HAP-1 (cell line): ENCODE measurements around the gene ZNF385B.

Source experiments
- DNase-seq, 2 experiments: peaks; one replicate each; pipeline ENCODE4 v3.0.0-alpha.2; 2016 to 2020; ENCODE audit warnings: low spot score in 2 of 2
- H3K27me3 ChIP-seq: fragments of 250-450 bp; sonication (Bioruptor Pico); 2 replicates; pipeline ENCODE4 v1.5.1; 2020; ENCODE audit warnings: low read depth, mild to moderate bottlenecking, moderate library complexity
- H3K36me3 ChIP-seq: fragments of 250-450 bp; sonication (Bioruptor Pico); replicated peaks from 2 replicates; pipeline ENCODE4 v1.5.1; 2020; ENCODE audit warnings: mild to moderate bottlenecking
- H3K4me1 ChIP-seq: fragments of 250-450 bp; sonication (Bioruptor Pico); 2 replicates; pipeline ENCODE4 v1.5.1; 2020; ENCODE audit warnings: mild to moderate bottlenecking
- H3K4me3 ChIP-seq: fragments of 250-450 bp; sonication (Bioruptor Pico); 2 replicates; pipeline ENCODE4 v1.5.1; 2020; ENCODE audit warnings: mild to moderate bottlenecking, moderate library complexity
- H3K9me3 ChIP-seq: fragments of 250-450 bp; sonication (Bioruptor Pico); 2 replicates; pipeline ENCODE4 v1.5.1; 2020; ENCODE audit warnings: mild to moderate bottlenecking, moderate library complexity
- in situ Hi-C: fragments of 300-500 bp; cut with MboI; formaldehyde crosslinking; loops from 3 replicates; pipeline ENCODE4 v1.14.3; 2020; ENCODE audit warnings: low sequenced_read_pairs, inconsistent platforms, mixed read lengths

Gene ZNF385B

DNA sequence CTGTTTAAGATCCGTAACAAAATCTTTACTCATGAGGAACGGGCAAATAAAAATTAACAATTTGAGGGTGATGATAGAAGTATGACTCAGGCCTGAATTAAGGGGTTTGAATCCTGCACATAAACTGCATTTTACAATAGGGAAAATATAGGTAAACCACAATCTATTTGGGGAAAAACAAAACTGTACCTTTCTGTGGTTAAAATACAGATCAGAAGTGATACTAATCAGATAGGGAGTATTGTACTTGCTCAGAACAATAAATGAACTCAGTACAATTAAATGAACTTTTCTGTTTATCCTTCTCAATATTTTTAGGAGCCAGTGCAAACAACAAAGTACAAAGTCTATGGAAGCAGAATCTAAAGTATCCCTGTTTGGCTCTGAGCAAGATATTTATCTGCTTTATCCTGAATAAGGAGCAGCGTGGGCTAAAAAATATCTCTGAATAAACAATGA, 287.3 kb downstream of the ZNF385B start:
- no peaks in the 10 kb centered on the region for H3K36me3 ChIP-seq
- H3K4me1 ChIP-seq = peaks cover 19% of the 10 kb centered on the region
- DNase-seq = no peak
- H3K4me3 ChIP-seq = no peak overlapping the region
- no peaks in the 10 kb centered on the region for H3K9me3 ChIP-seq
- in situ Hi-C loops = no loop called here
- no peaks in the 10 kb centered on the region for H3K27me3 ChIP-seq

DNA sequence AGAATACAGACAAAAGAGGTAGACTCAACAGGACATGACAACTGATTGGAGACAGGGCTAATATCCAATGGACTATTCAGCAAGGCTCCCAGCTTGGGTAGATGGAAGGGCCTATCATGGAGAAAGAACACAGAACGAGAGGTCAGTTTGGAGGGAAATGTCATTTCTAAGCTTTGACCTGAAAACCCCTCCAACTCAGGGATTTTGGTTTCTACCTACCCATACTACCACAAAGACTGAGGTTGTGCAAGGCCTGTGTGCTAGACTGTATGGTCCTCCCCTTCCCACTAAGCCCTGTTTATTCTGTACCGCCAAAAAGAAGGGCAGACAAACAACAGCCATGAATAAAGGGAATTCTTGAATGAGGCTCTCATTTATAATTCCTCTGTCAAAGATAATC, 288.9 kb downstream of the ZNF385B start:
- Histone ChIP-seq H3K4me1 (peaks cover 25% of the 10 kb centered on the region), H3K36me3 (no peaks in the 10 kb centered on the region), H3K9me3 (no peaks in the 10 kb centered on the region), H3K27me3 (no peaks in the 10 kb centered on the region), H3K4me3 (no peak overlapping the region)
- in situ Hi-C loops = no loop called here
- DNase-seq = no peak

DNA sequence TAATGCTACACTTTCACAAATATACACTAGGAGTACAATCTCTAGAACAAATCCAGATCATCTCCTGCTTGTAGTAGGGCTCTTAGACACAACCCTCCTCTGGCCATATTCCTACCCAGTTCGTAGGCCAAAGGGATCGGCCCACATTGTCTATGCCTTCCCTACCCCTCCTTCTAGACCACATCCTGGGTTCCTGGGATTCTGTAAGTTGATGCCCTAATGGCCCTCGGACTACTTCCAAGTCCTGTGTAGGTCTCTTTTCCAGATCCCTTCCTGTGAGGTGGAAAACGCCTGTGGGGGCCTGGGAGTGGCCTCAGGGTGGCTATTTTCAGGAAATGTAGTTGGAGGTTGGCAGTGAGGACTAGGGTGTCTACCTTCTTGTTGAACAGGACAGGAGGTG, 289.7 kb downstream of the ZNF385B start:
- Histone ChIP-seq H3K9me3 (no peaks in the 10 kb centered on the region), H3K4me3 (no peak overlapping the region), H3K36me3 (no peaks in the 10 kb centered on the region), H3K4me1 (peaks cover 25% of the 10 kb centered on the region), H3K27me3 (no peaks in the 10 kb centered on the region)
- in situ Hi-C loops = no loop called here
- DNase-seq = no peak

DNA sequence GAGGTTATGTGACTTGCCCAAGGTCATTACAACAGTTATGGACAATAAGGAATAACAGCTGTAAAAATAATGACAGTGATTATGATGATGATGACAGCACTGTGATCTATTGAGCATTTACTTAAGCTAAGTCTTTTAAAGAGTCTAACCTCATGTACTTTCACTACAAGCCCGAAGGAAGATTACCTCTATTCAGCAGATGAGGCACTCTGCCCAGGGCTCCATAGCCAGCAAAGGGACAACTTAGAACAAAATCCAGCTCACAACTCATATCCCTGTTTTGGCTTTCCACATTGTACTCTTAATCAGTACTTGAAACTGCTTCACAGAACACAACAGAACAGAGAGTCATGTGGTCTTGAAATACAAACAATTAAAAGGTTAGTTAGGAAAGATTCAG, 290.2 kb downstream of the ZNF385B start:
- Histone ChIP-seq H3K9me3 (no peaks in the 10 kb centered on the region), H3K36me3 (no peaks in the 10 kb centered on the region), H3K4me3 (no peak overlapping the region), H3K27me3 (no peaks in the 10 kb centered on the region), H3K4me1 (peaks cover 25% of the 10 kb centered on the region)
- DNase-seq = no peak
- in situ Hi-C loops = no loop called here

DNA sequence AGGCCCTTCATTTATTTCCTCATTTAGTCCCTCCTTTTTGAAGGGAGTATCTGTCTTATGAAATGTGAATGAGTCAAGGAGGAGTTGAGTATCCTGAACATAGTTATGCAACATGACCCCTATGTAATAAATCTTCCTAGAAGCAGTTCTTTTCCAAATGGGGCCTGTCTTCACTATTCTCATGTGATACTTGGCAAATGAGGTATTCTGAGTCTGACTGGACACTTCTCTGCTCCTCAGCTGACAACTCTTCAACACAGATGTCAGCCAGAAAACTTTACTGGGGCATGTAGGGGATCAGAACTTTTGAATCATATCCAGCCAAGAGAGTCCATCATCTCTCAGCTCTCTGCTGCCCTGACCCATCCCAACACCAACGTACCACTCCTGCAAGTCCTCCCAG, 291.6 kb downstream of the ZNF385B start:
- Histone ChIP-seq H3K9me3 (no peaks in the 10 kb centered on the region), H3K4me1 (peaks cover 28% of the 10 kb centered on the region), H3K36me3 (no peaks in the 10 kb centered on the region), H3K4me3 (no peak overlapping the region), H3K27me3 (no peaks in the 10 kb centered on the region)
- no peak for DNase-seq
- in situ Hi-C loops = no loop called here

DNA sequence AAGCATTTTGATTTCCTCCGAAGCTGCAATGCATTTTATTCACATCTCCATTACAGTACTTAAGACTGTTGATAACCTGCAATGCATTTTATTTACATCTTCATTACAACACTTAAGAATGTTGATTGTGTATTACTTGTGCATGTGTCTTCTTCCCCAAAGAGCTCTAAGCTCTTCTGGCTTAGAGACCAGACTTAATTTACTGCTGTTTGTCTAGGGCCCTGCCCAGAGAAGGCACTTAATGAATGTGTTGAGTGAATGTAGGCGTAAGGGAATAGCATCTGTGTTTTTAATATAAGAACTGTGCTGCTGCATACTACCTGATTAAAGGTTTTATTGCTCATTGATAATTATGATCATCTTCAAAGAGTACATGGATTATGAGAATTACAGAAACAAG, 295.6 kb downstream of the ZNF385B start:
- Histone ChIP-seq H3K36me3 (no peaks in the 10 kb centered on the region), H3K4me3 (no peak overlapping the region), H3K27me3 (no peaks in the 10 kb centered on the region), H3K4me1 (peaks cover 28% of the 10 kb centered on the region), H3K9me3 (no peaks in the 10 kb centered on the region)
- no peak for DNase-seq
- in situ Hi-C loops = no loop called here

DNA sequence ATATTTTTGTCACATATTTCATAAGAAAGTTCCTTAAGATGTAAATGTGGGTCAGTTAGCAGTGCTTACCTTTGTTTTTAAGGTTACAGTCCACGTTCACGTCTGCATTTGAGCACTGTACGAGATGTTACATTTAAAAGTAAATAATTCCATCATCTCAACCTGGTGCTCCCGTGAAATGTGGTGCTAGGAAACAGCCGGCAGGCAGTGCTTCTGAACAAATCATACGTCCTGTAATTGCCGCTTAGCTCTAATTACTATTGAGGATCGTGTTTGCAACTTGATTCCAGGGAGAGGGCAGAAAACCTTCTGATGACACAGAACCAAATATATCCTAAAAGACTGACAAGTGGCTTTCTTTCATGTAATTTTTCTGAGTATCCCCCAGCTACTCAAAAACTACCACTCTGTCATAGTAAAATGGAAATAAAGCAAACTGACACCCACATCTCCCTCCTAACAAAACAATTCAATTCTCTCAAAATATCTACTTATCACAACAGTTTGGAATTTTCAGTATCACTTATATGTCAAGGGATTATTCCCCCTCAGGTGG, 299.0 kb downstream of the ZNF385B start:
- peak; percentile 57 to 84 for DNase-seq
- Histone ChIP-seq H3K36me3 (no peaks in the 10 kb centered on the region), H3K27me3 (no peaks in the 10 kb centered on the region), H3K9me3 (no peaks in the 10 kb centered on the region), H3K4me3 (peak overlapping the region; percentile 33), H3K4me1 (peaks cover 44% of the 10 kb centered on the region)
- in situ Hi-C loops = no loop called here

DNA sequence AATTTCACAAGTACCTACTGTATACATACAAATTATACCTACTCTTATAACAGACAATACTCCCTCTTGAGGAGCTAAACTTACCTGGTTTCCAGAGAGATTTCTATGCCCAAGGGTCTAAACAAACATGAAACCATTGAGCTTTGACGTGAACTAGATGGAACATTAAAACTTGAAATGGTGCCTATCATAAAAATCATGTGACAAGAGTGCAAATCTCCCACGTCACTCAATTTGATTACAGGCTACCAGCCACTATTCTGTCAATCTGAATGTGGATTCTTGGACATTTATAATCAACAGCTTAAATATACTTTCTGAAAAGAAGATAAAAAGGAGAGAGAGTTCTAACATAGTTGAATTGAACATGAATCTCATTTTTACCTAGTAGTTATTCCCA, 299.7 kb downstream of the ZNF385B start:
- no peak for DNase-seq
- in situ Hi-C loops = no loop called here
- Histone ChIP-seq H3K36me3 (no peaks in the 10 kb centered on the region), H3K27me3 (no peaks in the 10 kb centered on the region), H3K4me1 (peaks cover 50% of the 10 kb centered on the region), H3K4me3 (peak overlapping the region; percentile 33), H3K9me3 (no peaks in the 10 kb centered on the region)

DNA sequence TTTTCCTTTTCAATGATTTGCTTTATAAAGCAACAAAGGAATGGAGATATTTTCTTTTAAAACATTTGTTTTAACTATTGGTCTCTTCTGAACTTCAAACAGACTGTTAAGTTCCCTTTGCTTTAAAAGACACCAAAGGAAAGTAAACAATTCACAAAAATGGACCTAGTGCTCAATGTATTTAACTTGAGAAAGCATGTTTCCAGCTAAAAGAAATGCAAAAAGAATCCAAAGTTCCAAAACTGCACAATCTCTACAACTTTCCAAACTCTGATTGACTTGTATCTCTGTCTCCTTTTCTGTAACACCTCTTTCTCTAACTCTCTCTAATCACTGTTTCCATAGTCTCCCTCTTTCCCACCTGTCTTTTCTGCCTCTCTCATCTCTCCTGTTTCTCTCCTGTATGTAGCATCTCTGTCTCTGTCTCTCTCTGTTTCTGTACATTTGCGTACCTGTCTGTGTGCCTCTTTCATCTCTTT, 301.1 kb downstream of the ZNF385B start:
- H3K27me3 ChIP-seq = no peaks in the 10 kb centered on the region
- in situ Hi-C loops = no loop called here
- no peak for DNase-seq
- H3K9me3 ChIP-seq = no peaks in the 10 kb centered on the region
- H3K36me3 ChIP-seq = no peaks in the 10 kb centered on the region
- peak overlapping the region; percentile 33 for H3K4me3 ChIP-seq
- peaks cover 61% of the 10 kb centered on the region for H3K4me1 ChIP-seq

DNA sequence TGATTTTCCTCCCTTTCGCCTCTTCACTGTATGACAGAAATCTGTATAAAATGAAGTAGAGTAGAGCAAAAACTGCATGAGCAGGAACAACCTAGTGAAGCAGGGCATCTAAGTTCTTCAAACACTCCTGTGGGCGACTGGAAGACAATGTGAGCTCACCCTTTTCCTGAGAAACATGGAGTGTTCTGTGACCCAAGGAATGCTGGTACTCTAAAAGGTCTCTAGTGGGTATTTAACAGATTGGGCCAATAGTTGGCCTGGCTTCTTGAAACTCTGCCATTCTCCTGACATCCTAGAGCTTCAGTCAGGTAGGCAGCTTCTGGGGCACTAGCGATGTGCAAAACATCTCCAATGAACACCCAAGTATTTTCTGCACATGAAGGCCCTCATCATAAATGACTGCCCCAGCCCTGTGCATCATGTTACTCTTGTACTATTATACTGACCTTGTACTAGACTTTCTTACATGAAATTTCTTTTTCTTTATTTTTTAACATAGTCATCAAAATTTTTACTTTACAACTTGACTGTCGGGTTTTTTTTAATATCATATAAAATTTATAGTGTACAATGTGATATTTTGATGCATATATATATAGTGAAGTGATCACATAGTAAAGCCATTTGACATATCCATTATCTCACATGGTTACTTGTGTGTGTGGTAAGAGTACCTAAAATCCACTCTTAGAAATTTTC, 302.2 kb downstream of the ZNF385B start:
- Histone ChIP-seq H3K4me3 (peak overlapping the region; percentile 33), H3K36me3 (no peaks in the 10 kb centered on the region), H3K27me3 (no peaks in the 10 kb centered on the region), H3K9me3 (no peaks in the 10 kb centered on the region), H3K4me1 (peaks cover 71% of the 10 kb centered on the region)
- in situ Hi-C loops = no loop called here
- peak; percentile 20 to 50 for DNase-seq

DNA sequence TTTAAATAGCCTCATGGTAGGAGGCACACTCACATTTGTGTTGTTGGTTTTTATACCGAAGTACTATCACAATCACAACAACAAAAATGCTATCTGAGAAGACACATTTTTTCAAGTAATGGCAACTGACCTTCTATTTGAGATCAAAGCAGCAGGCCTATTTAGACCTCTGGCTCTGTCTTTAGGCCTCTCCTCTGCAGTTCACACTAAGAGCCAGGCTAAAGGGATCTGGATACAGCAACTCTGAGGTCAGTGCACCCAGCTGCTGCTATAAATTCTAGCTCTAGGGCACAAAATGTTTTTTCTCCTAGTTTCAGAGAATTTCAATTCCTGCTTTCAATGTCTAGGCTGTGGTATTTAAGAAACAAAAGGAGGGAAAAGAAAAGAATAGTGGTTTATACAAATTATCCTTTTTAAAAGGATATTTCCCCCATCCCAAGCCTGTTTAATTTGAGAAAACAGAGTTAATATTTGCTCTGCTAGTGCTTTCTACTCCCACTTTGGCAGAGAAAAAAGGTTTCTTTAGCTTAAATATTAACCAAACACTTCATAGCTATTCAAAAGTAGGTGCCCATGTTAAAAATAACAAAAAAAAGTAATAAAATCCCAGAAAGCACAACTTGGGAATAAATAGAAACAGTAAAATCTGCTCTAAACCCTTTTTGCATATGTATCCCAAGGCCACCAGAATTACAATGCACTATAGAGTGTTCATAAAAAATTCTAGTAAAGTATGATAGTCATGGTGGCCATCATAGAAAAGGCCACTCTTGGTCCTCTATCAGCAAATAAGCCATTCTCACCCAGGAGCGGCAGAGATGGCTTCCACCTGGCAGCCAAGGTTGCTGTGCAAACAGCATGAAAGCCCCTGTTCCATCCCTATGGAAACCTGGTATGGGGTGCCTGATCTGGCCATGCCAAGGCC, 303.1 kb downstream of the ZNF385B start:
- no peaks in the 10 kb centered on the region for H3K27me3 ChIP-seq
- no peaks in the 10 kb centered on the region for H3K9me3 ChIP-seq
- in situ Hi-C loops = no loop called here
- peak overlapping the region; percentile 33 for H3K4me3 ChIP-seq
- peak; percentile 80 to 99 for DNase-seq
- H3K4me1 ChIP-seq = peaks cover 79% of the 10 kb centered on the region
- no peaks in the 10 kb centered on the region for H3K36me3 ChIP-seq

DNA sequence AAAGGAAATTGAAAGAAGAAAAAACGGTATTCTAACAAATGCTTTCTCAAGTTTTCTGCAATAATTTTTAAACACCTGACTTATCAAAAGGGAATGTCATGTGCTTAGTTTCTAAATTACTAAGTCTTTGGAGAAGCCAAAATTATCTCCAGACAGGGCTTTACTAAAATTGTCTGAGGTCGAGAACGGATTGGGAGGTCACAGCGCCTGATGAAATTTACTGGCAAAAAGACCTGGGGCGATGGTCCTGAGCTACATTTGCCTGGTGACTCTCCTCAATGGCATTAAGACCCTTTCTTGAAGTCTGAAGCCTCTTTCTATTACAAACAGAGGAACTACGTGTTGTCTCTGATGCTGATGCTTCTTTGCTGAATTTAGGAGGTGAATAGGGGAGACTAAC, 305.0 kb downstream of the ZNF385B start:
- Histone ChIP-seq H3K9me3 (no peaks in the 10 kb centered on the region), H3K27me3 (no peaks in the 10 kb centered on the region), H3K4me3 (no peak overlapping the region), H3K36me3 (no peaks in the 10 kb centered on the region), H3K4me1 (peaks cover 83% of the 10 kb centered on the region)
- peak; percentile 55 to 73 for DNase-seq
- in situ Hi-C loops = no loop called here

DNA sequence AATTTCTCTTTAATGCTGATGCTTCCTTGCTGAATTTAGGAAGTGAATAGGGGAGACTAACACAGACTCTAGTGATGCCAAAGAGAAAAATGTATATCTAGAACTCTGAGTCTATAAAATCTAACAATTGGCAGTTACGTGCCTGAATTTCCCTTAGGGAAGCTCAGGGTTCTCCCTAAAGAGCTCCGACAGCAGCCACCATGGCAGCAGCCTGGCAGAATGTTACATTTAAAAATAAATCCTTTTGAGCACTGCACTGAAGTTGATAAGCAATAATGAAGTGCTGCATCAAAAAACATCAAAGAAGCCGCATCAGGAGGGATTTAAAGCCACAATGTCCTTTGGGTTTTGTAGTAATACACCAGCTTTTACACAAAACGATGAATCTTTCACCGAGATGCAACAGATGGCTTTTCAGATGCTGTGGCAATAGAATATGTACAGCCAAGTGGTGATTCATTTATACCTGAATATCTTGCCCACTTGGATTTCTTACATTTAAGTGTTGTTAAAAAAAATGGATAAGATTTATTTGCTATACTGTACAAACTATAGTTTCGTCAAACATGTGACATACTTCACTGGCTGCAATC, 305.6 kb downstream of the ZNF385B start:
- no peaks in the 10 kb centered on the region for H3K9me3 ChIP-seq
- no peak for DNase-seq
- peaks cover 85% of the 10 kb centered on the region for H3K4me1 ChIP-seq
- no peaks in the 10 kb centered on the region for H3K27me3 ChIP-seq
- in situ Hi-C loops = no loop called here
- H3K36me3 ChIP-seq = no peaks in the 10 kb centered on the region
- no peak overlapping the region for H3K4me3 ChIP-seq
